Panc1 (cell line): ENCODE results near the gene WDR64. TPM values are rescaled to one million over a fixed set of nuclear protein-coding genes. Genes with fewer than 3 reads are reported as not detected.
"Not testable (repeated sequence)": the region's sequence is repeated elsewhere in the genome, so short reads cannot be mapped to it uniquely, and the experiment has no call there.

Experiments used
- ATAC-seq: fragments of 200-7000 bp; cut with Tn5 transposase; 2 replicates; pipeline ENCODE4 v1.9.1; 2020; ENCODE audit warnings: mild to moderate bottlenecking, moderate library complexity
- BruUV-seq: library from RNA; stranded (reverse); fragments of 400-500 nt; replicated peaks from 2 replicates; lab custom pipeline; 2021; lab: Mats Ljungman, UMichigan
- CTCF ChIA-PET: fragments of 300-600 bp; sonication (Branson Sonifier 250); formaldehyde crosslinking; loops from one replicate; lab custom pipeline; 2022; ENCODE audit warnings: antibody characterized with exemption; lab: Charles Lee
- POLR2A ChIA-PET: fragments of 300-600 bp; sonication (Branson Sonifier 250); formaldehyde crosslinking; loops from one replicate; lab custom pipeline; 2022; ENCODE audit warnings: antibody characterized with exemption; lab: Charles Lee
- DNase-seq: peaks from one replicate; pipeline ENCODE4 v3.0.0-alpha.2; 2010; ENCODE audit warnings: low read depth, low spot score
- H3K27ac ChIP-seq: 2 replicates; pipeline ENCODE4 v1.5.1; 2011; ENCODE audit warnings: mild to moderate bottlenecking, low read length, inconsistent platforms
- H3K27me3 ChIP-seq: fragments of 200-500 bp; sonication (Bioruptor generic); 2 replicates; pipeline ENCODE4 v1.6.0; 2014; ENCODE audit warnings: low read length, inconsistent platforms; ENCODE audit not compliant: control insufficient read depth, insufficient read depth
- H3K36me3 ChIP-seq: fragments of 200-500 bp; sonication (Bioruptor generic); 2 replicates; pipeline ENCODE4 v1.5.1; 2014; ENCODE audit warnings: inconsistent platforms, mild to moderate bottlenecking, low read length, moderate library complexity; ENCODE audit not compliant: control insufficient read depth, insufficient read depth
- H3K4me1 ChIP-seq: 2 replicates; pipeline ENCODE4 v1.5.1; 2011; ENCODE audit warnings: inconsistent platforms, mild to moderate bottlenecking, low read length, moderate library complexity; ENCODE audit not compliant: control insufficient read depth, insufficient read depth
- H3K4me3 ChIP-seq, 2 experiments: 2 replicates each; pipeline ENCODE4 v1.5.1; 2011 to 2012; ENCODE audit warnings: low read depth in 2 of 2, low read length in 2 of 2, mild to moderate bottlenecking in 2 of 2, inconsistent platforms in 1 of 2, moderate library complexity in 1 of 2
- H3K9me3 ChIP-seq: fragments of 200-500 bp; sonication (Bioruptor generic); 2 replicates; pipeline ENCODE4 v1.5.1; 2014; ENCODE audit warnings: low read depth, mild to moderate bottlenecking, inconsistent platforms, low read length, moderate library complexity; ENCODE audit not compliant: control insufficient read depth, insufficient read depth
- POLR2AphosphoS5 ChIP-seq: IDR thresholded peaks from 2 replicates; pipeline ENCODE4 v1.6.1; 2012; ENCODE audit warnings: mild to moderate bottlenecking, low read depth, low read length, moderate library complexity
- SIN3A ChIP-seq: IDR thresholded peaks from 2 replicates; pipeline ENCODE4 v1.6.1; 2012; ENCODE audit warnings: low read depth, mild to moderate bottlenecking, low read length, moderate library complexity, borderline replicate concordance; ENCODE audit not compliant: insufficient read depth
- TCF7L2 ChIP-seq: IDR thresholded peaks from 2 replicates; pipeline ENCODE4 v1.6.1; 2011; ENCODE audit warnings: mild to moderate bottlenecking, low read depth, low read length, inconsistent platforms
- in situ Hi-C: cut with HindIII; loops from 2 replicates; pipeline ENCODE4 v1.10.0; 2016; ENCODE audit warnings: low sequenced_read_pairs, low pct_unique_long_range_greater_than_20kb
- intact Hi-C: fragments of 100-400 bp; cut with micrococcal nuclease; formaldehyde crosslinking; loops from one replicate; pipeline ENCODE4 v1.10.0; 2022; ENCODE audit not compliant: unreplicated experiment
- total RNA-seq: library from RNA; stranded (reverse); gene quantifications from one replicate; pipeline ENCODE4 v1.2.1, GENCODE V29; 2021; ENCODE audit not compliant: unreplicated experiment
- TF ChIP-seq, protein P1 (sequence below): fragments of 450-650 bp; IDR thresholded peaks from 2 replicates; pipeline ENCODE4 v1.5.1; 2017; ENCODE audit warnings: mild to moderate bottlenecking
- TF ChIP-seq, protein P2 (sequence below), 2 experiments: IDR thresholded peaks; 2 replicates each; pipeline ENCODE4 v1.6.1; 2011 to 2012; ENCODE audit warnings: low read depth in 2 of 2, control low read depth in 1 of 2, low read length in 1 of 2, mild to moderate bottlenecking in 1 of 2, moderate library complexity in 1 of 2; ENCODE audit not compliant: insufficient read depth in 1 of 2

WDR64 gene
- total RNA-seq, 1 experiment from 2014 or later: not detected

DNA sequence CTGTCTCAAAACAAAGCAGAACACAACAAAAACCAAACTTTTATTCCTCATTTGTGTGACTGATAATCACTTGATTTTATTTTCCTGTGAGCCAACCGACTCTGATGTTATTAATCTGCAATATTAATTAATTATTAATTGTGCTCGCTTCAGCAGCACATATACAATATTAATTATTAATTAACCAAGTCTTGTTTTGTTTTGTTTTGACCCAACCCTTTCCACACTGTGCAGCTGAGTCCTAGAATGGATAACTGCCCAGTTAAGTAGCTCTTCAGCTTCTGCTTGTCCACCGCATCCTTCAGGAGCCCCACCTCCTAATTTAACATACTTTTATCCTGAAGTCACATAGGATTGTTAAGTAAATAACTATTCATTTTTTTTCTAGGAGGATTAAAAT lies 148.6 kb downstream of the WDR64 start:
- no peak for DNase-seq
- Histone ChIP-seq H3K27ac (no peak overlapping the region), H3K4me1 (no peaks in the 10 kb centered on the region), H3K27me3 (no peaks in the 10 kb centered on the region), H3K9me3 (no peaks in the 10 kb centered on the region), H3K4me3 (no peak overlapping the region), H3K36me3 (no peaks in the 10 kb centered on the region)
- BruUV-seq: no TSS peak
- in situ Hi-C loops: no loop called here
- ATAC-seq: no peak
- CTCF ChIA-PET: no interaction called here
- TF ChIP-seq, protein P1, sequence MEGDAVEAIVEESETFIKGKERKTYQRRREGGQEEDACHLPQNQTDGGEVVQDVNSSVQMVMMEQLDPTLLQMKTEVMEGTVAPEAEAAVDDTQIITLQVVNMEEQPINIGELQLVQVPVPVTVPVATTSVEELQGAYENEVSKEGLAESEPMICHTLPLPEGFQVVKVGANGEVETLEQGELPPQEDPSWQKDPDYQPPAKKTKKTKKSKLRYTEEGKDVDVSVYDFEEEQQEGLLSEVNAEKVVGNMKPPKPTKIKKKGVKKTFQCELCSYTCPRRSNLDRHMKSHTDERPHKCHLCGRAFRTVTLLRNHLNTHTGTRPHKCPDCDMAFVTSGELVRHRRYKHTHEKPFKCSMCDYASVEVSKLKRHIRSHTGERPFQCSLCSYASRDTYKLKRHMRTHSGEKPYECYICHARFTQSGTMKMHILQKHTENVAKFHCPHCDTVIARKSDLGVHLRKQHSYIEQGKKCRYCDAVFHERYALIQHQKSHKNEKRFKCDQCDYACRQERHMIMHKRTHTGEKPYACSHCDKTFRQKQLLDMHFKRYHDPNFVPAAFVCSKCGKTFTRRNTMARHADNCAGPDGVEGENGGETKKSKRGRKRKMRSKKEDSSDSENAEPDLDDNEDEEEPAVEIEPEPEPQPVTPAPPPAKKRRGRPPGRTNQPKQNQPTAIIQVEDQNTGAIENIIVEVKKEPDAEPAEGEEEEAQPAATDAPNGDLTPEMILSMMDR: no peak
- TF ChIP-seq TCF7L2 (no peak), POLR2AphosphoS5 (no peak), SIN3A (no peak)
- TF ChIP-seq, protein P2, sequence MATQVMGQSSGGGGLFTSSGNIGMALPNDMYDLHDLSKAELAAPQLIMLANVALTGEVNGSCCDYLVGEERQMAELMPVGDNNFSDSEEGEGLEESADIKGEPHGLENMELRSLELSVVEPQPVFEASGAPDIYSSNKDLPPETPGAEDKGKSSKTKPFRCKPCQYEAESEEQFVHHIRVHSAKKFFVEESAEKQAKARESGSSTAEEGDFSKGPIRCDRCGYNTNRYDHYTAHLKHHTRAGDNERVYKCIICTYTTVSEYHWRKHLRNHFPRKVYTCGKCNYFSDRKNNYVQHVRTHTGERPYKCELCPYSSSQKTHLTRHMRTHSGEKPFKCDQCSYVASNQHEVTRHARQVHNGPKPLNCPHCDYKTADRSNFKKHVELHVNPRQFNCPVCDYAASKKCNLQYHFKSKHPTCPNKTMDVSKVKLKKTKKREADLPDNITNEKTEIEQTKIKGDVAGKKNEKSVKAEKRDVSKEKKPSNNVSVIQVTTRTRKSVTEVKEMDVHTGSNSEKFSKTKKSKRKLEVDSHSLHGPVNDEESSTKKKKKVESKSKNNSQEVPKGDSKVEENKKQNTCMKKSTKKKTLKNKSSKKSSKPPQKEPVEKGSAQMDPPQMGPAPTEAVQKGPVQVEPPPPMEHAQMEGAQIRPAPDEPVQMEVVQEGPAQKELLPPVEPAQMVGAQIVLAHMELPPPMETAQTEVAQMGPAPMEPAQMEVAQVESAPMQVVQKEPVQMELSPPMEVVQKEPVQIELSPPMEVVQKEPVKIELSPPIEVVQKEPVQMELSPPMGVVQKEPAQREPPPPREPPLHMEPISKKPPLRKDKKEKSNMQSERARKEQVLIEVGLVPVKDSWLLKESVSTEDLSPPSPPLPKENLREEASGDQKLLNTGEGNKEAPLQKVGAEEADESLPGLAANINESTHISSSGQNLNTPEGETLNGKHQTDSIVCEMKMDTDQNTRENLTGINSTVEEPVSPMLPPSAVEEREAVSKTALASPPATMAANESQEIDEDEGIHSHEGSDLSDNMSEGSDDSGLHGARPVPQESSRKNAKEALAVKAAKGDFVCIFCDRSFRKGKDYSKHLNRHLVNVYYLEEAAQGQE (IDR thresholded peaks at IDR 0.05; ENCODE audit: insufficient read depth in 1 of 2, low read depth in 2 of 2, low read length in 1 of 2): no peak
- intact Hi-C loops: no loop called here
- POLR2A ChIA-PET: no interaction called here

DNA sequence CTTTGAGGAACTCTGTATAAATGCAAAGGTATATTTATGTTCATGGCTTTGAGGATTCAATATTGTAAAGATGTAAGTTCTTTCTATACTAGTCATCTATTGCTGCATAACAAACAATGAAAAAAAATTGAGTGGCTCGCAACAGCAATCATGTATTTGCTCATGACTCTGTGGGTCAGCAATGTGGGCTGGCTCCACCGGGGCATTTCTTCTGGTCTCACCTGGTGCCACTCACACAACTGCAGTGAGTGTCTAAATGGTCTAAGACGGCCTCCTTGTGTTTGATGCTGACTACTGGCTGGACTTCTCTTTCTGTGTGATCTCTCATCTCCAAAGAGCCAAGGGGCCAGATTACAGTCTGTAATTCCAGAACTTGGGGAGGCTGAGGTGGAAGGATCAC lies 150.8 kb downstream of the WDR64 start:
- ATAC-seq (no peak), DNase-seq (no peak)
- ChIA-PET POLR2A (no interaction called here), CTCF (no interaction called here)
- in situ Hi-C loops: no loop called here
- H3K4me3 ChIP-seq: no peak overlapping the region
- H3K27ac ChIP-seq: no peak overlapping the region
- intact Hi-C loops: no loop called here
- TF ChIP-seq TCF7L2 (no peak), SIN3A (no peak), POLR2AphosphoS5 (no peak)
- TF ChIP-seq, protein P1: no peak
- TF ChIP-seq, protein P2 (IDR thresholded peaks at IDR 0.05; ENCODE audit: insufficient read depth in 1 of 2, low read depth in 2 of 2, low read length in 1 of 2): no peak
- no peaks in the 10 kb centered on the region for H3K36me3 ChIP-seq
- BruUV-seq: no TSS peak
- H3K9me3 ChIP-seq: no peaks in the 10 kb centered on the region
- H3K27me3 ChIP-seq: no peaks in the 10 kb centered on the region
- H3K4me1 ChIP-seq: peaks cover 3% of the 10 kb centered on the region; the same call in 1 of the 2 replicates

DNA sequence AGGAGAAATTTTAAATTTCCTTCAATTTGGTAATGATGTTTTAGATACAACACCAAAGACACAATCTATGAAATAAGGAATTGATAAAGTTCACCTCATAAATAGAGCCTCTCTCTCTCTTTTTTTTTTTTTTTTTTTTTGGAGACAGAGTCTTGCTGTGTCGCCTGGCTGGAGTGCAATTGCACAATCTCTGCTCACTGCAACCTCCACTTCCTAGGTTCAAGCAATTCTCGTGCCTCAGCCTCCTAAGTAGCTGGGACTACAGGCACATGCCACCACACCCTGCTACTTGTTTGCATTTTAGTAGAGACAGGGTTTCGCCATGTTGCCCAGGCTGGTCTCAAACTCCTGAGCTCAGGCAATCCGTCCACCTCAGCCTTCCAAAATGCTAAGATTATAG lies 152.6 kb downstream of the WDR64 start:
- ATAC-seq, H3K4me3 ChIP-seq, BruUV-seq, in situ Hi-C loops, H3K9me3 ChIP-seq, POLR2A ChIA-PET, CTCF ChIA-PET, DNase-seq, H3K27me3 ChIP-seq, intact Hi-C loops, H3K36me3 ChIP-seq, H3K4me1 ChIP-seq, H3K27ac ChIP-seq: not testable (repeated sequence)
